DLD1 (cell line): ENCODE results near the gene UBE3C.
"Not testable (repeated sequence)": the region's sequence is repeated elsewhere in the genome, so short reads cannot be mapped to it uniquely, and the experiment has no call there.

Experiments used
- in situ Hi-C: cut with HindIII; loops from 2 replicates; pipeline ENCODE4 v1.10.0; 2017; ENCODE audit warnings: low sequenced_read_pairs

The UBE3C gene

GRCh38 chr7:157269341-157270059 is 130.8 kb downstream of the UBE3C start:
- in situ Hi-C loops: no loop called here

- in situ Hi-C loops: no loop called here
These were observed 131.3 kb downstream of the UBE3C start for GRCh38 chr7:157270060-157270444.

- in situ Hi-C loops: no loop called here
These were observed 132.7 kb downstream of the UBE3C start for GRCh38 chr7:157271315-157271990.

GRCh38 chr7:157271991-157272324 is 133.2 kb downstream of the UBE3C start:
- in situ Hi-C loops: no loop called here

GRCh38 chr7:157272351-157273207 is 133.9 kb downstream of the UBE3C start:
- in situ Hi-C loops: no loop called here

- in situ Hi-C loops: no loop called here
These were observed 134.7 kb downstream of the UBE3C start for GRCh38 chr7:157273208-157274093.

GRCh38 chr7:157274094-157274634 is 135.4 kb downstream of the UBE3C start:
- in situ Hi-C loops: not testable (repeated sequence)

- in situ Hi-C loops: no loop called here
These were observed 136.3 kb downstream of the UBE3C start for GRCh38 chr7:157274991-157275427.

- in situ Hi-C loops: no loop called here
These were observed 137.4 kb downstream of the UBE3C start for GRCh38 chr7:157276091-157276561.

GRCh38 chr7:157276731-157277562 is 138.2 kb downstream of the UBE3C start:
- in situ Hi-C loops: no loop called here

- in situ Hi-C loops: not testable (repeated sequence)
These were observed 138.8 kb downstream of the UBE3C start for GRCh38 chr7:157277568-157277967.

GRCh38 chr7:157278167-157278790 is 139.6 kb downstream of the UBE3C start:
- in situ Hi-C loops: no loop called here

- in situ Hi-C loops: no loop called here
These were observed 140.3 kb downstream of the UBE3C start for GRCh38 chr7:157278791-157279724.

GRCh38 chr7:157279741-157280215 is 141.1 kb downstream of the UBE3C start:
- in situ Hi-C loops: no loop called here

GRCh38 chr7:157280216-157280841 is 141.6 kb downstream of the UBE3C start:
- in situ Hi-C loops: no loop called here

GRCh38 chr7:157281221-157281998 is 142.7 kb downstream of the UBE3C start:
- in situ Hi-C loops: no loop called here
